AG10803 (cell line): Measurements from ENCODE around the gene PRSS56.

Experiments
- DNase-seq: peaks from one replicate; pipeline ENCODE4 v3.0.0; 2010; ENCODE audit warnings: low read depth
- H3K4me3 ChIP-seq: 2 replicates; pipeline ENCODE4 v1.5.1; 2011; ENCODE audit warnings: mild to moderate bottlenecking, low read length, control low read depth
- CTCF ChIP-seq: conservative IDR thresholded peaks from 2 replicates; pipeline ENCODE4 v1.5.1; 2011; ENCODE audit warnings: mild to moderate bottlenecking, low read length, control low read depth, inconsistent platforms

Gene PRSS56

GRCh38 chr2:232501331-232501771 is 18.8 kb upstream of the PRSS56 start:
- DNase-seq: no peak
- TF ChIP-seq CTCF: no peak
- no peak overlapping the region for H3K4me3 ChIP-seq

DNA sequence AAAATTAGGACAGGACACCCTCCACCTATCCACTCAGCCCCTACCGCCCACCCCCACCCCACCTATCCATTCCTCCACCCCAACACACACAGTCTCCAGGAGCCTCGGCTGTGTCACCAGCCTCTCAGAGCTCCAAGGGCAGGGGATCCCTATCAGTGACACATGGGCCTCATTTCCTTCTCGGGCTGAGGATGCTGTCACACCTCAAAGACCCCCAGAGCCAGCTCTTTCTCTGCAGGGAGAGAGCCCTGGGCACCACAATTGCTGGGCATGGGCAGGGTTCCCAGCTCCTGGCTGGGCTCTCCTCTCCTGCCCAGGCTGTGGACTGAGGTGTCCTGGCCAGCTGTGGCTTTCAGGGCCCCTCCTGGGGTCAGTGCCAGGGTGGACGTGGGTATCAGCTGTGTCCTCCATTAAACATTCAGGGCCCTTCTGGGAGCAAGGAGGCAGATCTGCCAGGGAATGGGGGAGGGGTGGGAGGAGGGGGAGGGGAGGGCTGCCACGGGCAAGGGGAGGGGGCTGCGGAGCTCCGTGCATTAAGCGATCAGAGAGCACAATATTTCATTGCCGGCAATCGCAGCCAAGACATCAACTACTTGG is 18.3 kb upstream of the PRSS56 start:
- no peak overlapping the region for H3K4me3 ChIP-seq
- no peak for TF ChIP-seq CTCF
- no peak for DNase-seq

DNA sequence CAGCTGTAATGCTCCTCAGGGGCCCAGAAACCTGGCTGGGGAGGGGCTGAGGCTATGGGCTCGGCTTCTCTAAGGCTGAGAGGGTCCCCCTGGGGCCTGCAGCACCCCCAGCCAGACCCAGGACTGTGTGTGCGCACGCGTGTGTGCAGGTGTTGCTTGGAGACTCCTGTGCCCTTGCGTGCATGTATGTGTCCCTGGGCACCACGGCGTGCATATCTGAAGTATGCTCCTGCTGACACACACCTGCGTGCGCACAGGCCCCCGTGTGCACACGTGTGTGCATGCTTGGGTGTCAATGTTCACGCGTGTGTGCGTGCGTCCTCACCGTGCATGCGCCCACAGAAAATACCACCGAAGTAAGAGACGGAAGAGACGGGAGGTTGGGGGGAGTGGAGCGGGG is 17.7 kb upstream of the PRSS56 start:
- no peak for DNase-seq
- TF ChIP-seq CTCF: no peak
- no peak overlapping the region for H3K4me3 ChIP-seq

DNA sequence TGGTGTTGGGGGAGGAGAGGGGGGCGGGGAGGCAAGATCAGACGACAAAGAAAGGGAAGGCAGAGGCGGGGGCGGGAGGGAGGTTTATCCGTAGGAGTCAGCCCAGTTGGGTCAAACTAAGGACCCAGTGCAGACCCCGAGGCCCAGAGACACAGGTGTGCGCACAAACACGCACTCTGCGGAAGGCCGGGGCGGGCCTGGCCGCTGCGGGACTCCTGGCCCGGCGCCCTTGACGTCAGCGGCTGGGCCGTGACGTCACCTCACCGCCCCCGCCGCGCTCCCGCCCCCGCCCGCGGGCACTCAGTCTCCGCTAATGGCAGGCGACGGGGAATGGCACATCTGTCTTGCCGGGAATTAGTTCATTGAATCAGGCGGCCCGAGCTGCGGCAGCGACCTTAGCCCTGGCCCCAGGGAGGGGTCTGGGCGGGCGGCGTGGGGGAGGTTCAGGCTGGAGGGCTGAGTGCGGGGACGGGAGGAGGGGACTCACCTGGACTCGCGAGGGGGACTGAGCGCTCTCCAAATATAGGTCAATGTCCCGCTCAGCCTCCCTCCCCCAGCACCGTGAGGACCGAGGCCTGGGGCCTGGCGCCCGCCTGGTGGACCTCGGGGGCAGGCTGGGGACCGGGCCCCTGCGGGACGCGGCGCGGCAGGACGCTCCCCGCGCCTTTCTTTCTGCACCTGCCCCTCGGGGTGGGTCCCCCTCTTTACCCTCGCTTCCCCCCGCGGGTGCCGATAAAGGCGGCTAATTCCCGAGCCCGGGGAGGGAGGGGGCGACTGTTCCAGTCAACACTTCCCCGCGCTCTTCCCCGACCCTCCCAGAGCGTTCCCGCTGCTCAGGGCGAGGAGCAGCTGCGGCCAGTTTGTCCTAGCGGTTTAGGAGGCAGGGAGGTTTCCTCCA is 17.0 kb upstream of the PRSS56 start:
- no peak overlapping the region for H3K4me3 ChIP-seq
- no peak for DNase-seq
- no peak for TF ChIP-seq CTCF

- TF ChIP-seq CTCF: no peak
- no peak for DNase-seq
- H3K4me3 ChIP-seq: no peak overlapping the region
Measured at GRCh38 chr2:232503809-232504323, 16.3 kb upstream of the PRSS56 start.

DNA sequence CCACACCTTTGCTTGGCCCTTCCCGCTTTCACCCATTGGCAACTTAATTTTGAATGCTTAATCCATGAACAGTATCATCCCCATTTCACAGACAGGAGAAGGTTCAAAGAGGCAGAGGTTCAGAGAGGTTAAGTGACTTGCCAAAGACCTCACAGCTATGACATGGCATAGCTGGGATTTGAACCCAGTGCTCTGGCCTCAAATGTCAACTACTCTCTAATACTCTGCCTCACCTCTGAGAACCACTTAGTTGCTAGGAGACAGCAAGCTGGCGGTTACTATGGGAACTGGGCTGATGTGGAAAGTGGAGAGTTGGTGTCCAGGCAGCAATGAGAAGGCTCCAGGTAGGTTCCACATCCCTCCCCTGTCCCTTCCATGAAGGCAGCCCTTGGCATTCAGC is 15.8 kb upstream of the PRSS56 start:
- DNase-seq: no peak
- no peak overlapping the region for H3K4me3 ChIP-seq
- no peak for TF ChIP-seq CTCF

GRCh38 chr2:232505856-232506255 is 14.3 kb upstream of the PRSS56 start:
- no peak for DNase-seq
- H3K4me3 ChIP-seq: no peak overlapping the region
- TF ChIP-seq CTCF: no peak
